WTC11 (cell line): ENCODE data around the gene REST. TPM values are rescaled to one million over a fixed set of nuclear protein-coding genes. Genes with fewer than 3 reads are reported as not detected.

Experiments
- NFATC4 ChIP-seq: fragments of 250-450 bp; sonication (Bioruptor Pico); IDR thresholded peaks from 2 replicates; pipeline ENCODE4 v1.9.0; 2021; ENCODE audit warnings: mild to moderate bottlenecking
- ZNF396 ChIP-seq: fragments of 250-450 bp; sonication (Bioruptor Pico); IDR thresholded peaks from 2 replicates; pipeline ENCODE4 v1.8.0; 2021; ENCODE audit warnings: mild to moderate bottlenecking, moderate library complexity, borderline replicate concordance
- ZSCAN18 ChIP-seq: fragments of 250-450 bp; sonication (Bioruptor Pico); IDR thresholded peaks from 2 replicates; pipeline ENCODE4 v2.1.2; 2022; ENCODE audit warnings: mild to moderate bottlenecking, moderate library complexity
- total RNA-seq: library from RNA; stranded (reverse); gene quantifications from 3 replicates; pipeline ENCODE4 v1.2.3, GENCODE V29; 2021
- TF ChIP-seq, protein P1 (sequence below): fragments of 200-600 bp; IDR thresholded peaks from 2 replicates; pipeline ENCODE4 v1.8.0; 2022; ENCODE audit warnings: antibody characterized with exemption
- TF ChIP-seq, protein P2 (sequence below): sonication (generic); formaldehyde crosslinking; IDR thresholded peaks from 2 replicates; pipeline ENCODE4 v1.8.1; 2022; ENCODE audit warnings: mild to moderate bottlenecking, missing genetic modification reagents, moderate library complexity, borderline replicate concordance
- TF ChIP-seq, protein P3 (sequence below): sonication (generic); formaldehyde crosslinking; IDR thresholded peaks from 2 replicates; pipeline ENCODE4 v1.8.0; 2023; ENCODE audit warnings: missing genetic modification reagents, mild to moderate bottlenecking, borderline replicate concordance

Gene REST
- total RNA-seq, 1 experiment from 2014 or later, result 75.1 TPM

DNA sequence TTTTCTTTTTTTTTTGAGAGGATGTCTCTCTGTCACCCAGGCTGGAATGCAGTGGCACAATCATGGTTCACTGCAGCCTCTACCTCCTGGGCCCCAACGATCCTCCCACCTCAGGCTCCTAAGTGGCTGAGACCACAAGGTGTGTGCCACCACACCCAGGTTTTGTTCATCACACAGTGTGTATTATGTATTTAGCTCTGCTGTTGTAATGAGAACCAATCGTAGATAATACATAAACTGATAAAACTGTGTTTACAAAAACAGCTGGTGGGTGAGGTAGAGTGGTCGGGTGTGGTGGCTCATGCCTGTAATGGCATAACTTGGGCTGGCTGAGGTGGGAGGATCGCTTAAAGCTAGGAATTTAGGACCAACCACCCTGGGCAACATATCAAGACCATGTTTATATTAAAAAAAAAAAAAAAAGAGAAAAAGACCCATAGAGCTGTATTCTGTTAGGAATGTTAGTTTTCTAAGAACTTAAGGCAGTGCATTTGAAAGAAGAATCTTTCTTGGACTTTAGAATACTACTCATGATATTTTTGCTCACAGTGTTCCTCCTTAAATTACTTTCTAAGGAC, 105.9 kb downstream of the REST start (continued):
- TF ChIP-seq, protein P1, sequence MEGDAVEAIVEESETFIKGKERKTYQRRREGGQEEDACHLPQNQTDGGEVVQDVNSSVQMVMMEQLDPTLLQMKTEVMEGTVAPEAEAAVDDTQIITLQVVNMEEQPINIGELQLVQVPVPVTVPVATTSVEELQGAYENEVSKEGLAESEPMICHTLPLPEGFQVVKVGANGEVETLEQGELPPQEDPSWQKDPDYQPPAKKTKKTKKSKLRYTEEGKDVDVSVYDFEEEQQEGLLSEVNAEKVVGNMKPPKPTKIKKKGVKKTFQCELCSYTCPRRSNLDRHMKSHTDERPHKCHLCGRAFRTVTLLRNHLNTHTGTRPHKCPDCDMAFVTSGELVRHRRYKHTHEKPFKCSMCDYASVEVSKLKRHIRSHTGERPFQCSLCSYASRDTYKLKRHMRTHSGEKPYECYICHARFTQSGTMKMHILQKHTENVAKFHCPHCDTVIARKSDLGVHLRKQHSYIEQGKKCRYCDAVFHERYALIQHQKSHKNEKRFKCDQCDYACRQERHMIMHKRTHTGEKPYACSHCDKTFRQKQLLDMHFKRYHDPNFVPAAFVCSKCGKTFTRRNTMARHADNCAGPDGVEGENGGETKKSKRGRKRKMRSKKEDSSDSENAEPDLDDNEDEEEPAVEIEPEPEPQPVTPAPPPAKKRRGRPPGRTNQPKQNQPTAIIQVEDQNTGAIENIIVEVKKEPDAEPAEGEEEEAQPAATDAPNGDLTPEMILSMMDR, result no peak
- TF ChIP-seq NFATC4 (CRISPR knock-in tag), result no peak
- no peak for TF ChIP-seq ZSCAN18 (CRISPR knock-in tag)
- TF ChIP-seq, protein P2, sequence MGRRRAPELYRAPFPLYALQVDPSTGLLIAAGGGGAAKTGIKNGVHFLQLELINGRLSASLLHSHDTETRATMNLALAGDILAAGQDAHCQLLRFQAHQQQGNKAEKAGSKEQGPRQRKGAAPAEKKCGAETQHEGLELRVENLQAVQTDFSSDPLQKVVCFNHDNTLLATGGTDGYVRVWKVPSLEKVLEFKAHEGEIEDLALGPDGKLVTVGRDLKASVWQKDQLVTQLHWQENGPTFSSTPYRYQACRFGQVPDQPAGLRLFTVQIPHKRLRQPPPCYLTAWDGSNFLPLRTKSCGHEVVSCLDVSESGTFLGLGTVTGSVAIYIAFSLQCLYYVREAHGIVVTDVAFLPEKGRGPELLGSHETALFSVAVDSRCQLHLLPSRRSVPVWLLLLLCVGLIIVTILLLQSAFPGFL, result no peak
- TF ChIP-seq, protein P3, sequence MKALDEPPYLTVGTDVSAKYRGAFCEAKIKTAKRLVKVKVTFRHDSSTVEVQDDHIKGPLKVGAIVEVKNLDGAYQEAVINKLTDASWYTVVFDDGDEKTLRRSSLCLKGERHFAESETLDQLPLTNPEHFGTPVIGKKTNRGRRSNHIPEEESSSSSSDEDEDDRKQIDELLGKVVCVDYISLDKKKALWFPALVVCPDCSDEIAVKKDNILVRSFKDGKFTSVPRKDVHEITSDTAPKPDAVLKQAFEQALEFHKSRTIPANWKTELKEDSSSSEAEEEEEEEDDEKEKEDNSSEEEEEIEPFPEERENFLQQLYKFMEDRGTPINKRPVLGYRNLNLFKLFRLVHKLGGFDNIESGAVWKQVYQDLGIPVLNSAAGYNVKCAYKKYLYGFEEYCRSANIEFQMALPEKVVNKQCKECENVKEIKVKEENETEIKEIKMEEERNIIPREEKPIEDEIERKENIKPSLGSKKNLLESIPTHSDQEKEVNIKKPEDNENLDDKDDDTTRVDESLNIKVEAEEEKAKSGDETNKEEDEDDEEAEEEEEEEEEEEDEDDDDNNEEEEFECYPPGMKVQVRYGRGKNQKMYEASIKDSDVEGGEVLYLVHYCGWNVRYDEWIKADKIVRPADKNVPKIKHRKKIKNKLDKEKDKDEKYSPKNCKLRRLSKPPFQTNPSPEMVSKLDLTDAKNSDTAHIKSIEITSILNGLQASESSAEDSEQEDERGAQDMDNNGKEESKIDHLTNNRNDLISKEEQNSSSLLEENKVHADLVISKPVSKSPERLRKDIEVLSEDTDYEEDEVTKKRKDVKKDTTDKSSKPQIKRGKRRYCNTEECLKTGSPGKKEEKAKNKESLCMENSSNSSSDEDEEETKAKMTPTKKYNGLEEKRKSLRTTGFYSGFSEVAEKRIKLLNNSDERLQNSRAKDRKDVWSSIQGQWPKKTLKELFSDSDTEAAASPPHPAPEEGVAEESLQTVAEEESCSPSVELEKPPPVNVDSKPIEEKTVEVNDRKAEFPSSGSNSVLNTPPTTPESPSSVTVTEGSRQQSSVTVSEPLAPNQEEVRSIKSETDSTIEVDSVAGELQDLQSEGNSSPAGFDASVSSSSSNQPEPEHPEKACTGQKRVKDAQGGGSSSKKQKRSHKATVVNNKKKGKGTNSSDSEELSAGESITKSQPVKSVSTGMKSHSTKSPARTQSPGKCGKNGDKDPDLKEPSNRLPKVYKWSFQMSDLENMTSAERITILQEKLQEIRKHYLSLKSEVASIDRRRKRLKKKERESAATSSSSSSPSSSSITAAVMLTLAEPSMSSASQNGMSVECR (CRISPR knock-in tag), result no peak
- no peak for TF ChIP-seq ZNF396

Other genes starting within 250 kb of the REST start
- 0.26 to 0.87 TPM (median 0.27 TPM) in 3 replicates for gene HOPX, start 226.6 kb upstream of the REST start, total RNA-seq
- gene SPINK2, start 86.2 kb upstream of the REST start, total RNA-seq, result 0.92 to 1.6 TPM (median 1.3 TPM) in 3 replicates
- gene NOA1, start 69.7 kb downstream of the REST start, total RNA-seq, result 32.5 to 35.7 TPM (median 33.0 TPM) in 3 replicates
- gene POLR2B, start 71.0 kb downstream of the REST start, total RNA-seq, result 97.0 to 117 TPM (median 98.1 TPM) in 3 replicates
- gene IGFBP7, start 202.5 kb downstream of the REST start, total RNA-seq, result 1.0 to 1.5 TPM (median 1.4 TPM) in 3 replicates